ENCODE measurements around the gene ZG16. TPM values are rescaled to one million over a fixed set of nuclear protein-coding genes. Genes with fewer than 3 reads are reported as not detected.
A peak's percentile ranks its signal among the peaks of the same experiment; 100 is the strongest.

Gene ZG16
- total RNA-seq, 6 experiments from 2014 or later: 0.06 to 3.1 (median 1.1) TPM

GRCh38 chr16:29761882-29762281 lies 16.2 kb upstream of the ZG16 start:
- DNase-seq (no peak), ATAC-seq (no peak)
- Histone ChIP-seq H3K4me3 (no peak overlapping the region), H3K36me3 (no peaks in the 10 kb centered on the region), H3K9me3 (no peaks in the 10 kb centered on the region), H3K27ac (peak overlapping the region in 1 of 3 donors; percentile 50), H3K4me1 (peaks cover 0 to 53% (median 15%) of the 10 kb centered on the region in 4 donors), H3K27me3 (no peaks in the 10 kb centered on the region)
- intact Hi-C loops (cut with DNase I): no loop called here
- no peak for TF ChIP-seq CTCF (IDR thresholded peaks at IDR 0.05)
- no peak for TF ChIP-seq POLR2A (IDR thresholded peaks at IDR 0.05)
- WGBS (ENCODE audit: insufficient coverage, low coverage, low lambda C conversion rate, missing lambda C conversion rate): 32% methylated on average over 6 of the region's 6 CpGs

DNA sequence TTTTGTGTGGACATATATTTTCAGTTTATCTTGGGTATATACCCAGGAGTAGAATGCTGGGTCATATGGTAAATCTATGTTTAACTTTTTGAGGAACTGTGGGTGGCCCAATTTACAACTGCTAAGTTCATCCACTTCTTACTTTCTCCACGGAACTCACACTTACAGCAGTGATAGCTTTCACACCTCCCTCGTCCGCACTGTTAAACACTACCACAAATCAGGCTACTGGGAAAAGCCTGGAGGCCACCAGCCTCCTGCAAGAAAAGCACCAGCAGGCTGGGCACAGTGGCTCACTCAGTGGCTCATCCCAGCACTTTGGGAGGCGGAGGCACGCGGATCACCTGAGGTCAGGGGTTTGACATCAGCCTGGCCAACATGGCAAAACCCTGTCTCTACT lies 14.7 kb upstream of the ZG16 start:
- peaks cover 0 to 54% (median 15%) of the 10 kb centered on the region in 4 donors for H3K4me1 ChIP-seq
- intact Hi-C loops (cut with DNase I): no loop called here
- no peaks in the 10 kb centered on the region for H3K27me3 ChIP-seq
- no peak overlapping the region for H3K27ac ChIP-seq
- ATAC-seq (no peak), DNase-seq (no peak)
- no peak overlapping the region for H3K4me3 ChIP-seq
- H3K36me3 ChIP-seq: no peaks in the 10 kb centered on the region
- H3K9me3 ChIP-seq: no peaks in the 10 kb centered on the region
- 67% methylated on average over 3 of the region's 6 CpGs for WGBS (ENCODE audit: insufficient coverage, low coverage, low lambda C conversion rate, missing lambda C conversion rate)
- TF ChIP-seq CTCF (IDR thresholded peaks at IDR 0.05) (no peak), POLR2A (IDR thresholded peaks at IDR 0.05) (no peak)

DNA sequence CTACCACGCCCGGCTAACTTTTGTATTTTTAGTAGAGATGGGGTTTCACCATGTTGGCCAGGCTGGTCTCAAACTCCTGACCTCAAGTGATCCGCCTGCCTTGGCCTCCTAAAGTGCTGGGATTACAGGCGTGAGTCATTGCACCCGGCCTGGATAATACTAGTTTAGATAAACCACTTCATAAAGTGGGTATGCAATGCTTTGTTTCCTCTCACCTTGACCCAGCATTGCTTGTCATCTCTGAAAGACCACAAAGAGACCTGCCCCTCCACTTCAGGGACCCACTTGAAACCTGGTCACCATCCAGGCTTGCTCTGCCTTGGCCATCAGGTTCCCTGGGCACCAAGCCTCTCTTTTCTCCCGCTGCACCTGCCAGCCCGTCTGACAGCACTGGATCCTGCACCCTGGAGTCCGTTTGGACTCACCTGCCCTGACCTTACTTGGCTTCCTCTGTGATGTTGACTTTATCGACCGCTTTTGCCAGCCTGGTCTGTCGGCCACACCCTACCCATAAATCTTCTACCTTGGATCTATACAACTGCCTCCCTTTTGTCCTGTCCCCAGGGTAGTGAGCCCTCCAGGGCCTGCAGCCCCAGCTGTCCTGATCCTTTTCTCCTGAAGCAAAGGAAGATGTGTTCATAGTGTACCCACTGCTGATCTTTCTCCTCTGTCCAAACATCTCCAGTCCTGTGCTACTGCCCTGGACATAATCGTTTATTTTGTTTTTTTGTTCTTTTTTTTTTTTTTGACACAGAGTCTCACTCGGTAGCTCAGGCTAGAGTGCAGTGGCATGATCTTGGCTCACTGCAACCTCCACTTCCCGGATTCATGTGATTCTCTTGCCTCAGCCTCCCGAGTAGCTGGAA lies 12.7 kb upstream of the ZG16 start:
- peak; percentile 72 to 93 (median 89) for DNase-seq
- no peaks in the 10 kb centered on the region for H3K36me3 ChIP-seq
- H3K27me3 ChIP-seq: no peaks in the 10 kb centered on the region
- ATAC-seq: peak; percentile 91 to 94 (median 92)
- H3K27ac ChIP-seq: peak overlapping the region in 2 of 3 donors; percentile 26 to 48
- TF ChIP-seq CTCF (IDR thresholded peaks at IDR 0.05) (no peak), POLR2A (IDR thresholded peaks at IDR 0.05) (no peak)
- 26% methylated on average over 14 of the region's 15 CpGs for WGBS (ENCODE audit: insufficient coverage, low coverage, low lambda C conversion rate, missing lambda C conversion rate)
- peaks cover 0 to 45% (median 13%) of the 10 kb centered on the region in 4 donors for H3K4me1 ChIP-seq
- intact Hi-C loops (cut with DNase I): no loop called here
- H3K4me3 ChIP-seq: no peak overlapping the region
- H3K9me3 ChIP-seq: no peaks in the 10 kb centered on the region

GRCh38 chr16:29766571-29766970 lies 11.5 kb upstream of the ZG16 start:
- Histone ChIP-seq H3K4me3 (no peak overlapping the region), H3K27ac (no peak overlapping the region), H3K4me1 (peaks cover 0 to 33% (median 12%) of the 10 kb centered on the region in 4 donors), H3K9me3 (no peaks in the 10 kb centered on the region), H3K36me3 (no peaks in the 10 kb centered on the region), H3K27me3 (no peaks in the 10 kb centered on the region)
- intact Hi-C loops (cut with DNase I): no loop called here
- 78% methylated on average over 3 of the region's 3 CpGs for WGBS (ENCODE audit: insufficient coverage, low coverage, low lambda C conversion rate, missing lambda C conversion rate)
- TF ChIP-seq CTCF (IDR thresholded peaks at IDR 0.05) (no peak), POLR2A (IDR thresholded peaks at IDR 0.05) (no peak)
- ATAC-seq: no peak
- no peak for DNase-seq

All from right lobe of liver (tissue), 6 donors.